Measurements from ENCODE around the gene NCCRP1.

NCCRP1 gene

GRCh38 chr19:39157997-39158389 is 38.8 kb upstream of the NCCRP1 start:
- no peaks in the 10 kb centered on the region for H3K9me3 ChIP-seq (ENCODE audit: insufficient read depth, low read depth, low read length)
- H3K79me2 ChIP-seq (ENCODE audit: insufficient read depth, low read length), result peaks cover 76% of the 10 kb centered on the region
- no peak overlapping the region for H3K4me2 ChIP-seq (ENCODE audit: low read depth, low read length, poor library complexity, severe bottlenecking)
- no peak overlapping the region for H3K4me3 ChIP-seq (ENCODE audit: low read length, poor library complexity, severe bottlenecking)
- no peak overlapping the region for H2AFZ ChIP-seq (ENCODE audit: low read length)
- no peak overlapping the region for H3K9ac ChIP-seq (ENCODE audit: low read depth, low read length, poor library complexity, severe bottlenecking)
- H3K27me3 ChIP-seq (ENCODE audit: insufficient read depth, low read length, poor library complexity, severe bottlenecking), result no peaks in the 10 kb centered on the region
- TF ChIP-seq EZH2phosphoT487 (IDR thresholded peaks at IDR 0.05; ENCODE audit: borderline replicate concordance), result no peak
- no peak for TF ChIP-seq CTCF (conservative IDR thresholded peaks at IDR 0.05; ENCODE audit: low read length)
- no peaks in the 10 kb centered on the region for H3K9me2 ChIP-seq (replicated peaks; ENCODE audit: low read depth, low read length)
- peaks cover 29% of the 10 kb centered on the region for H4K20me1 ChIP-seq (ENCODE audit: insufficient read depth, low read length, poor library complexity, severe bottlenecking)
- peaks cover 21% of the 10 kb centered on the region for H3K4me1 ChIP-seq (ENCODE audit: insufficient read depth, low read length, poor library complexity, severe bottlenecking)
- no peaks in the 10 kb centered on the region for H3K36me3 ChIP-seq (ENCODE audit: insufficient read depth, low read length)
- no peaks in the 10 kb centered on the region for H3F3A ChIP-seq (ENCODE audit: low read depth)

GRCh38 chr19:39158646-39159260 is 38.0 kb upstream of the NCCRP1 start:
- no peak overlapping the region for H2AFZ ChIP-seq (ENCODE audit: low read length)

GRCh38 chr19:39160523-39160861 is 36.3 kb upstream of the NCCRP1 start:
- Histone ChIP-seq H3K27me3 (ENCODE audit: insufficient read depth, low read length, poor library complexity, severe bottlenecking) (no peaks in the 10 kb centered on the region), H3K79me2 (ENCODE audit: insufficient read depth, low read length) (peaks cover 70% of the 10 kb centered on the region; the same call in 1 of the 2 replicates), H3K9ac (ENCODE audit: low read depth, low read length, poor library complexity, severe bottlenecking) (no peak overlapping the region), H4K20me1 (ENCODE audit: insufficient read depth, low read length, poor library complexity, severe bottlenecking) (peaks cover 29% of the 10 kb centered on the region), H3K4me1 (ENCODE audit: insufficient read depth, low read length, poor library complexity, severe bottlenecking) (peaks cover 7% of the 10 kb centered on the region), H2AFZ (ENCODE audit: low read length) (no peak overlapping the region), H3K36me3 (ENCODE audit: insufficient read depth, low read length) (no peaks in the 10 kb centered on the region), H3K4me3 (ENCODE audit: low read length, poor library complexity, severe bottlenecking) (no peak overlapping the region), H3K4me2 (ENCODE audit: low read depth, low read length, poor library complexity, severe bottlenecking) (no peak overlapping the region), H3F3A (ENCODE audit: low read depth) (no peaks in the 10 kb centered on the region), H3K9me2 (replicated peaks; ENCODE audit: low read depth, low read length) (no peaks in the 10 kb centered on the region), H3K9me3 (ENCODE audit: insufficient read depth, low read depth, low read length) (no peaks in the 10 kb centered on the region)
- TF ChIP-seq EZH2phosphoT487 (IDR thresholded peaks at IDR 0.05; ENCODE audit: borderline replicate concordance), result no peak

More at GRCh38 chr19:39158646-39159260, 38.0 kb upstream of the NCCRP1 start:
- H3K4me1 ChIP-seq (ENCODE audit: insufficient read depth, low read length, poor library complexity, severe bottlenecking), result peaks cover 21% of the 10 kb centered on the region
- no peak for TF ChIP-seq CTCF (conservative IDR thresholded peaks at IDR 0.05; ENCODE audit: low read length)
- TF ChIP-seq EZH2phosphoT487 (IDR thresholded peaks at IDR 0.05; ENCODE audit: borderline replicate concordance), result no peak
- peaks cover 32% of the 10 kb centered on the region for H4K20me1 ChIP-seq (ENCODE audit: insufficient read depth, low read length, poor library complexity, severe bottlenecking)
- H3K27me3 ChIP-seq (ENCODE audit: insufficient read depth, low read length, poor library complexity, severe bottlenecking), result no peaks in the 10 kb centered on the region
- H3K9me2 ChIP-seq (replicated peaks; ENCODE audit: low read depth, low read length), result no peaks in the 10 kb centered on the region
- no peak overlapping the region for H3K4me3 ChIP-seq (ENCODE audit: low read length, poor library complexity, severe bottlenecking)
- no peak overlapping the region for H3K4me2 ChIP-seq (ENCODE audit: low read depth, low read length, poor library complexity, severe bottlenecking)
- H3K9me3 ChIP-seq (ENCODE audit: insufficient read depth, low read depth, low read length), result no peaks in the 10 kb centered on the region
- no peaks in the 10 kb centered on the region for H3K36me3 ChIP-seq (ENCODE audit: insufficient read depth, low read length)
- H3K9ac ChIP-seq (ENCODE audit: low read depth, low read length, poor library complexity, severe bottlenecking), result no peak overlapping the region
- peaks cover 82% of the 10 kb centered on the region for H3K79me2 ChIP-seq (ENCODE audit: insufficient read depth, low read length)
- H3F3A ChIP-seq (ENCODE audit: low read depth), result no peaks in the 10 kb centered on the region

All from Loucy (cell line).